ENCODE measurements around the gene ATG10. TPM values are rescaled to one million over a fixed set of nuclear protein-coding genes. Genes with fewer than 3 reads are reported as not detected.

ATG10 gene
- polyA plus RNA-seq, 1 of the 3 experiments (the other 2 are of a cell fraction), result 3.2 TPM

DNA sequence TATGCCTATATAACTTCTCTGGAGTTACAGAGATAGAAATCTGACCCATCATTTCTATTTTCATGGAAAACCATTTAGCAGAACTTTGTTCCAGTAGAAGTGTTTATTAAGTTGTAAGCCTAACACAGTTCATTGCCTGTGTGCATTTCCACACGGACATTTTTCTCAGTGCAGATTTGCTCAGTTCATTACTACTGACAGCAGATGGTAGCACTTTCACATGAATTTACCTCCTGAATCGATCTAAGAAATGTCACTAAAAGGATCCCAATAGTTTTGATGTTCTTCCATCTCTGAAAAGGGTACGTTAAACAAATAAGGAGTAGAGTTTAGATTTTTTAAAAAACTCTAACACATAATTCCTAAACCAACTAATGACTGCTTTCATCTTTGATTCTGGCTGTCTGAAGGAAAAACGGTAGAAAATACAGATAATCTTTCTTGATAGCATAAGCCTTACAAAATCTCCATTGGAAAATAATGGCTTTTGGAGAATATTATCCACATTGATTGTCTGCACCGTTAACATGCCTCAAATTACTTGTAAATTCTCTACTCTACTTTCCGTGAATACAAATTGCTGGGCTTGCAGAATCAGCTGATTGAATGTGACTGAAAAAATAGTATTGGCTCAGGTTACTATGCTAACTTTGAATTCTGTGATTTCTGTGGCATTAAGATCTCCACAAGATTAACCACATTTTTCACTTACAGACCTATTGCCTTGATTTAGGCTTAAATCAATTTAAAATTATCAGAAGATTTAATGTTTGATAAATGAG lies 273.2 kb downstream of the ATG10 start:
- H3K4me2 ChIP-seq, result no peak overlapping the region
- no peaks in the 10 kb centered on the region for H3K79me2 ChIP-seq (ENCODE audit: insufficient read depth)
- H4K20me1 ChIP-seq (ENCODE audit: insufficient read depth), result no peaks in the 10 kb centered on the region
- TF ChIP-seq ELF1 (IDR thresholded peaks at IDR 0.05) (no peak), GATA2 (CRISPR knock-in tag; IDR thresholded peaks at IDR 0.05) (no peak), RCOR1 (IDR thresholded peaks at IDR 0.05; ENCODE audit: low read length) (no peak), FOXJ3 (CRISPR knock-in tag; IDR thresholded peaks at IDR 0.05) (no peak), SMC3 (IDR thresholded peaks at IDR 0.05; ENCODE audit: low read depth, low read length) (no peak), TAF1 (IDR thresholded peaks at IDR 0.05; ENCODE audit: borderline replicate concordance, low read depth, low read length) (no peak), RFX5 (IDR thresholded peaks at IDR 0.05; ENCODE audit: low read length) (no peak), POLR2AphosphoS5 (IDR thresholded peaks at IDR 0.05; ENCODE audit: low read depth, low read length) (no peak), FOXM1 (IDR thresholded peaks at IDR 0.05; ENCODE audit: low read depth) (no peak), CHD2 (IDR thresholded peaks at IDR 0.05; ENCODE audit: low read length, partially characterized antibody) (no peak), GABPA (IDR thresholded peaks at IDR 0.05; ENCODE audit: low read depth) (no peak), MXI1 (IDR thresholded peaks at IDR 0.05; ENCODE audit: low read depth, low read length) (no peak), EP300 (IDR thresholded peaks at IDR 0.05; ENCODE audit: borderline replicate concordance in 1 of 2, low read depth in 1 of 2, low read length in 1 of 2) (no peak), SIN3A (IDR thresholded peaks at IDR 0.05; ENCODE audit: borderline replicate concordance, low read depth, low read length) (no peak), YY1 (IDR thresholded peaks at IDR 0.05; ENCODE audit: low read depth) (no peak), TEAD4 (IDR thresholded peaks at IDR 0.05; ENCODE audit: borderline replicate concordance, insufficient read depth) (no peak)
- TF ChIP-seq, protein P1, sequence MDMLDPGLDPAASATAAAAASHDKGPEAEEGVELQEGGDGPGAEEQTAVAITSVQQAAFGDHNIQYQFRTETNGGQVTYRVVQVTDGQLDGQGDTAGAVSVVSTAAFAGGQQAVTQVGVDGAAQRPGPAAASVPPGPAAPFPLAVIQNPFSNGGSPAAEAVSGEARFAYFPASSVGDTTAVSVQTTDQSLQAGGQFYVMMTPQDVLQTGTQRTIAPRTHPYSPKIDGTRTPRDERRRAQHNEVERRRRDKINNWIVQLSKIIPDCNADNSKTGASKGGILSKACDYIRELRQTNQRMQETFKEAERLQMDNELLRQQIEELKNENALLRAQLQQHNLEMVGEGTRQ (IDR thresholded peaks at IDR 0.05; ENCODE audit: borderline replicate concordance, low read depth, low read length), result no peak
- TF ChIP-seq, protein P2, sequence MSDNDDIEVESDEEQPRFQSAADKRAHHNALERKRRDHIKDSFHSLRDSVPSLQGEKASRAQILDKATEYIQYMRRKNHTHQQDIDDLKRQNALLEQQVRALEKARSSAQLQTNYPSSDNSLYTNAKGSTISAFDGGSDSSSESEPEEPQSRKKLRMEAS (IDR thresholded peaks at IDR 0.05; ENCODE audit: low read depth), result no peak
- H3K9me3 ChIP-seq, result peaks cover 13% of the 10 kb centered on the region
- peaks cover 0 to 11% of the 10 kb centered on the region in 2 experiments for H3K36me3 ChIP-seq (replicated peaks in 1 of 2; ENCODE audit: control insufficient read depth in 1 of 2, insufficient read depth in 2 of 2, low read length in 1 of 2)
- peaks cover 4% of the 10 kb centered on the region for H3F3A ChIP-seq (replicated peaks; ENCODE audit: insufficient read depth)
- DNase-seq, result no peak
- CTCF ChIA-PET, result interaction anchor here (1.0 to 2.1 kb wide), 3 partner anchors 12 to 19 kb away, joined by 3 to 6 read pairs (median 6); no protein-coding TSS in a partner anchor
- H3K9me2 ChIP-seq, result no peaks in the 10 kb centered on the region
- no peak overlapping the region for H3K4me3 ChIP-seq (ENCODE audit: low read depth in 2 of 2, low read length in 1 of 2)
- POLR2A ChIA-PET, result no interaction called here
- WGBS (ENCODE audit: low lambda C conversion rate), result 61% methylated on average over 6 of the region's 6 CpGs
- H3K9ac ChIP-seq, result no peak overlapping the region
- H3K27me3 ChIP-seq (ENCODE audit: insufficient read depth), result no peaks in the 10 kb centered on the region
- H2AFZ ChIP-seq (ENCODE audit: low read depth), result no peak overlapping the region
- no peak overlapping the region for H3K27ac ChIP-seq (ENCODE audit: low read depth in 2 of 2, low read length in 1 of 2)
- H3K4me1 ChIP-seq (ENCODE audit: control insufficient read depth in 1 of 2, insufficient read depth in 2 of 2, low read depth in 1 of 2, low read length in 1 of 2), result no peaks in the 10 kb centered on the region
